ENCODE results near the gene IL17RD.
"Not testable (repeated sequence)": the region's sequence is repeated elsewhere in the genome, so short reads cannot be mapped to it uniquely, and the experiment has no call there.

The IL17RD gene

DNA sequence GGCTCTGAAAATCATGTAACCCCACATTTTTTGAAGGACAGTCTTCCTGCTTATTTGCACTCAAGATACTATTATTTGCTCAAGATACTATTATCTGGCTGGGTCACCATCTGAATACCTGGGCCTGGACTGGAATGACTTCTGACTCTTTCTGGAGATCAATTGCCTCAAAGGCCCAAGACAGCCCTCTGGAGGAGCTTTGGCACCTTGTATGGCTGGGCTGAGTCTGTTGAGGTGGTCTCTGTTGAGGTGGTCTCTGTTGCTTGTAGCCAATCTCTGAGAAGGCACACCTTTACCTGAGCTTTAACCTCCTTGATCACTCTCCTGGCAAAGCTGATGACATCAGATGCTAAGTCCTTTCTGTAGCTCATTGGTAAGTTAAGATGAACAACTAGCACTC is 71.7 kb downstream of the IL17RD start:
- no peak for ATAC-seq
- DNase-seq, result no peak

DNA sequence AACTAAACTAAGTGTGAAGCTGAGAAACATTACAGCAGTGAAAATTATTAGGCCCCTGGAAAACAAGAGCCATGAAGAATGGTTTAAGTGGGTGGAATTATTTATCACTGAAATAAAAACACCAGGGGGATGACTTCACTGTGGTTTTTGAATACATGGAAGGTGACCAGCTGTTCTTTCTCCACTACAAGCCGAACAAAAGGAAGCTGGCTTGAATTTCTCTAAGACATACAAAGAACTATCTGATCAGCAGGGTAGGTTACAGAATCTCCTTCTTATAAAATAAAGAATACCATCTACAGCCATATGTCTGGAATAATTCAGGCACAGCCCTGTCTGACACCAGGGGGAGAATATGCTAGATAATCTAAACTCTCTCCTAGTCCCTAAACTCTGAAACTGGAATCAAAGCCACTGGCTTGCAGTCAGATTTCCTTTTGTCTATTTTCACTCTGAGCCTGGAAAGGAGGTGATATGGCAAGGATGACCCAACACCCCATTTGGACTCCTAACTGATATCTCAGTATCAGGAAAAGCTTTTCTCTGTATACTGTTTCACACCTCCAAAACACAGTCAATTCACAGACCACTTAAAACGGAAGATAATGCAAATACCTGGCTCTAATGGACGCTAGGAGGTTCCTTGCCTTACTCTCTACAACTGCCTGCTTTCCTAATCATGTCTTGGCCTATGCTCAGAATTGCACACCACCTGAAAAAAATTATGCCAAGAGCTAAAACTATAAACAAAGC is 73.5 kb downstream of the IL17RD start:
- no peak for ATAC-seq

DNA sequence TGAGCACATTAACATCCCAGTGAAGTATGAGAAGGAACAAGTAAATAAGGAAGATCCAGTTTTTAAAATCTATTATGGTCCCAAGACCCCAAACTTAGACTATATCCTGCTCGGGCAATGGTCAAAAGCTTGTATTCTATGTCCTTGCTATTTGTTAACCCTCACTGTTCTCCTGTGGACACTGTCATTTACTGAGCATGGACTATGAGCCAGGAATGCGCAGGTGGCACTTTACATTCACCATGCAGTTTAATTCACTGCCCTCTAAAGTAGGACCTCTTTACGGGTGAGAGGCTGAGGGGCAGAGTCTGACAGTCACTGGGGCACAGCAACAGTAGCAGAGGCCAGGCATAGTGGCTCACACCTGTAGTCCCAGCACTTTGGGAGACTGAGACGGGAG is 76.1 kb downstream of the IL17RD start:
- DNase-seq (no peak), ATAC-seq (no peak)

More for the DNA sequence above, 73.5 kb downstream of the IL17RD start:
- no peak for DNase-seq

DNA sequence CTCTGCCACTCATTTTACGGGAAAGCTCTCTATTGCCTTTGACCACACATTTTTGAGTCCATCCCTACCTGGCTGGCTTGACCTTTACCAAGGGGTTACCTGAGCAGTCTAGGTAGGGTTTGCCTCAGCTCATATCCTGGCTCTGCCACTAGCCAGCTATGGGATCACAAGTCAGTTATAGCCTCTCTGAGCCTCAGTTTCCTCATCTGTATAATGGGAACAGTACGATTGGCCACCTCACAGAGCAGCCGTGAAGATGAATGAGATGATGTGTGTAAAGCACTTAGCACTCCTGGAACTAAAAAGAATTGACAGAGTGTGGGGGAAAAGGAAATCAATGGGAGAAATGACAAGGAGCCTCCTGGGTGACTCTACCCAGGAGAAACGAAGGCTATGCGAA is 76.7 kb downstream of the IL17RD start:
- no peak for ATAC-seq
- DNase-seq, result no peak

DNA sequence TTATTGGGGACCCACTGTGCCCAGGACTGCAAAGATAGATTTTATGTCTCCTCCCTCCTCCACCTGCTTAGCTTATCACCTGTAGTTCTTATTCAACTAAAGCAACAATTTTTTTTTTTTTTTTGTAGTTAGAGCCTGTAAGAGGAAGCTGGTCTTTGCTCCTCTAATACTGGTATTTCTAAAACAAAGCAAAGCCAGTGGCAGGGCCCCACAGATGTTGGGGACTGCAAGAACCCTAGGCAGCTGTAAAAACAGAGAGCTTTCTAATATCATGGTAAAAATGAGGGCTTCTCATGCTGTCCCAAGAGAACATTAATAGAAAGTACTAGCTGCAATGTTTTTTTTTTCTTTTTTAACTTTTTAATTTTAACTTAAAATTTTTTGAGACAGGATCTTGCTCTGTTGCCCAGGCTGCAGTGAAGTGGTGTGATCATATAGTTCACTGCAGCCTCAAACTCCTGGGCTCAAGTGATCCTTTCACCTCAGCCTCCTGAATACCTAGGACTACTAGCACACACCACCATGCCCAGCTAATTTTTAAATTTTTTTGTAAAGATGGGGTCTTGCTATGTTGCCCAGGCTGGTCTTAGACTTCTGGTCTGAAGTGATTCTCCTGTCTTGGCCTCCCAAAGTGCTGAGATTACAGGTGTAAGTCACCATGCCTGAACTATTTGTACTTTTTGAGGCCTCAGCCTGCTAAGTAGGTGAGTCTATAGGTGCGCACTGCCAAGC is 77.6 kb downstream of the IL17RD start:
- DNase-seq (no peak), ATAC-seq (no peak)

DNA sequence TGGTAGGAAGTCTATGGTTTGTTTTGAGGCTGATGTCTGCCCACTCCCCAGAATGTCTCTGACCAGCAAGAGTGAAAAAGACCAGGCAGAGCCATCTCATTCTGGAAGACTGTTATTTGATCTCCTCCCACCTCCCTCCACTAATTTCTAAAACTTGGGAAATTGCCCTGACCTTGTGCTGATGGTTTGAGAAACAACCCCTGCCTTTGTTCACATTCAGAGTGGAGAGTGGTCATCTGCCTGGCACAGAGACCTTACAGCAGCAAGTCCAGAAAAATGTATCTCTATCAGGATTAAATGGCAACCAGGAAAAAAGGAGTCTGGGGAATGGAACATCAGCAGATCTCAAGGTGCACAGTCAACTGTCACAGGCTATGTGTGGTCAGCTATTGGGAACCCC is 79.0 kb downstream of the IL17RD start:
- no peak for DNase-seq
- ATAC-seq, result no peak

DNA sequence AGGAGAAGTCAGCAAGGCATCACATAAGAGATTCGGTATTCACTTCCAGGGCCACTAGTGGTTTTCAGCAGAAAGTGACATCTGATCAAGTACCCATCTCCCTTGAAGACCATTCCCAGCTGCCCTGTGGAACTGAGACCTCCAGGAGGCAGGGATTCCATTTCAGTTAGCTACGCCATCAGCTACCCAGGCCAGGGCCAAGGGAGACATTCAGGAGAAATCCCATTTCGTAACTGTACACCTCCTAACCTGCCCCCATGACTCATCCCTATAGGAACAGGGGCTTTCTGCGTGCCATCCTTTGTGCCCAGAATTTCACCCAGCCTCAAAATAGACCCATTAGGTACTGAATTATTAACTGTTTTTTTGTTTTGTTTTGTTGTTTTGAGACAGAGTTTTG is 79.9 kb downstream of the IL17RD start:
- DNase-seq, result no peak
- no peak for ATAC-seq

DNA sequence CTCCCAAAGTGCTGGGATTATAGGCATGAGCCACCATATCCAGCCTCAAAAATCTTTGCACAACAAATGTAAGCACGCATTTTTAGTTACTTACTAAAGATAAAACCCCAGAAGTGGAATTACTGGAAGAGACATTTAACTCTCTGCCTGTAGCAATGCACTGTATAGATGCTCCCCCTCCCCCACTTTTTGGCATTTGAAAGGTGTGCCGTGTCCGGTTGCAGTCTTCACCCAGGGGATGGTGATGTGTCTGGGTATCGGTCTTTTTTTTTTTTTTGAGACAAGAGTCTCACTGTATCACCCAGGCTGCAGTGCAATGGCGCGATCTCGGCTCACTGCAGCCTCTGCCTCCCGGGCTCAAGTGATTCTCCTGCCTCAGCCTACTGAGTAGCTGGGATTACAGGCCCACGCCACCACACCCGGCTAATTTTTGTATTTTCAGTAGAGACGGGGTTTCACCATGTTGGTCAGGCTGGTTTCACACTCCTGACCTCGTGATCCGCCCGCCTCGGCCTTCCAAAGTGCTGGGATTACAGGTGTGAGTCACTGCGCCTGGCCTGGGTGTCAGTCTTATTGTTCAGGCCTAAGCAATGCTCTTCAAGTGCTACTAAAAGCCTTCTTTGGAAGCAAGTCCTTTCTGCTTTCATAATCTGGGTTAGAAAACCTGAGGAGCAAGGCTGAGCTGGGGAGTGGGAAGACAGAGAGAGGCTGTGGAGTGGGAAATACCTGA is 81.7 kb downstream of the IL17RD start:
- DNase-seq, ATAC-seq: not testable (repeated sequence)

DNA sequence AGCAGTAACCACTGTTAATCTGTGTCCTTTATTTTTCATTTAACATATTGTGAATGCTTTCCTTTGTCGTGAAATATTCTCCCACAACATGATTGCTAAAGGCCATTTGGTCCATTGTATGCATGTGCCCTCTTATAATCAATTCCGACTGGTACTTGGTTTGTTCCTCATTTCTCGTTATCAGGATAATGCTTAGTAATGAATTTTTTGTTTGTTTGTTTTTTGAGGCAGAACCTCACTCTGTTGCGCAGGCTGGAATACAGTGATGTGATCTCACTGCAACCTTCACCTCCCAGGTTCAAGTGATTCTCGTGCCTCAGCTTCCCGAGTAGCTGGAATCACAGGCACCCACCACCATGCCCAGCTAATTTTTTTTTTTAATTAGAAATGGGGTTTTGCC is 82.7 kb downstream of the IL17RD start:
- no peak for ATAC-seq
- no peak for DNase-seq

DNA sequence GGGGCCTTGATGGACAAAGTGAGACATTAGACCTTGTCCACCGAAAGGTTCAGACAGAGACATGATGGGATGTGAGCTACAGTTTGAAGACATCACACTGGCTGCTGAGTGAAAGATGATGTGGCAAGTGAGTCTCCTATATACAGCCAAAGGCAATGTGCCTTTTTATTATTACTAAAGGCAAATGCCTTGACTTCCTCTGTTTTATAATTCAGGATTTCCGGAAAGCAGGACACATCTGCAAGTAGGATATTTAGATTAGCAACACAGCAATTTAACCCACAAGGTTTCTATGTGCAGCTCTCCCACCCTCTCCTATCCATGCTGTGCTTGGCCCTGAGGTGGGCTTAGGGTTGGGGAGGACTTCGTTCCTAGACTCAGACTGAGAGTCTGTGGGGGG is 84.0 kb downstream of the IL17RD start:
- no peak for ATAC-seq
- DNase-seq, result no peak

DNA sequence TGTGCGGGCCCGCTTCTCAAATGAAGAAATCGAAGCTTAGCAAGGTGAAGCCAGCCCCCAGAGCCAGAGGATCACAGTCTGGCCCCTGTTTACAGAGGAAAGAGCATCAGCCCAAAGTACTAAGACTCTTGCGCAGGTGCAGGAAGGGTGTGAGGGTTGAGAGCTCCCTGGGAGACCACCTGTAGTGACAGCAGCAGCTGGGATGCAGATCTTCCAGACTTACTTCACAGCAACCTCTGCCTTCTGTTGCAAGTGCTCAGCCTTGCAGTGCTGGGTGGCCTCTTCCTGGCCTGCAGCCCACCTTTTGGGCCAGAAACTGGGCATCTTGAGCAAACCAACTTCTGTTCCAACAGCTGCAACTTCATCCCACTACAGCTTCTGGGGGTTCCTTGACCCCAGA is 85.0 kb downstream of the IL17RD start:
- ATAC-seq, result no peak
- DNase-seq, result no peak

DNA sequence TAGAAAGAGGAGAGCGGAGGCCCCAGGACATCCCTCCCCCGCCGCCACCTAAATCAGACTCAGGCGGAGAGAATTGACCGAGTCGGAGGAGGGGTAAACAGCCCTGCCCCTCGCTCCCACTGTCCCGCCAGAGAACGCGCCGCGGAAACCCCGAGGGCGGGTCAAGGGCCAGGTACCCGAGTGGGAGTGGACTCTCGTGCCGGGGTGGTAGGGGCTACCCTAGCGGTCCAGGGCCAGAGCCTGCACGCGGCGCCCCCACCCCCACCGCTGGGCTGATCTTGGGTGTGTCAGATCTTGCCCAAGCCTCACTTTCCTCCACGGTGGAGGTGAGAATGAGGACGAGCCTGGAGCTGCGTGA is 85.7 kb downstream of the IL17RD start:
- DNase-seq (no peak), ATAC-seq (no peak)

DNA sequence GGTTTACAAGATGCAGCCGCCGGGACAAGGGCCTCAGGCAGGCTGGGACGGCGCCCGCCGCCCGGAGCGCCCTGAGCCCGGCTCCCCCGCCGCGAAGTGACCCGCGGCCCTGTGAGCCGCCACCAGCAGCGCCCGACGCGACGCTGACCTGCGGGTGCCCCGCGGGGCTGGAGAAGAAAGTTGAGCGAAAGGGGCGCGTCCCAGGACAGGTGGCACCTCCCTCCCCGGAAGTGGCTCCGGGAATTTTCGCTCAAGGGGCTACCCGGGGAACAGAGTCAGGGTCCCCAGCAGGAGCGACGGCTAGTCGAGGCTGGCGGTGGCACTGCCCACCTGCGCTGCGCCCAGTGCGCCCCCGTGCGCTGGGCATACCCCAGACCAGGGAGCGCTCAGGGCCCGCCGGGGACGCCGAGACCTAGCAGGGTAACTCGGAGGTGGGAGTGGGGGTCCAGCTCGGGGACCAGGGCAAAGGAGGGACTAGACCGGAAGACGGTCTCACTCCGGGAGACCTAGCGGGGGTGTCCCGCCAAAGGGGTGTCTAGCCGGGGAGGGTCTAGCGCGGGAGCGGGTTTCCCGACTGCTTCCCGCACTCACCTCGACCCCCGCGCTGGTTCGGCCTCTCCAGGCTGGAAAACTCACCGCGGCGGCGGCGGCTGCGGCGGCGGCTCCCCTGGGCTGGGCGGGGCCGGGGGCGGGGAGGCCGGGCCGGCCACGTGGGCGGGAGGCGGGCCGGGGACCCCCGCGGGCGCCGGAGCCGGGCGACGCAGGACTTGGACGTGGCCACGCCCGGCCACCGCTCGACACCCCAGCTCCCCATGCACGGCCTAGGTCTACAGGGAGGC is 86.3 kb downstream of the IL17RD start:
- peak; percentile 26 for DNase-seq

DNA sequence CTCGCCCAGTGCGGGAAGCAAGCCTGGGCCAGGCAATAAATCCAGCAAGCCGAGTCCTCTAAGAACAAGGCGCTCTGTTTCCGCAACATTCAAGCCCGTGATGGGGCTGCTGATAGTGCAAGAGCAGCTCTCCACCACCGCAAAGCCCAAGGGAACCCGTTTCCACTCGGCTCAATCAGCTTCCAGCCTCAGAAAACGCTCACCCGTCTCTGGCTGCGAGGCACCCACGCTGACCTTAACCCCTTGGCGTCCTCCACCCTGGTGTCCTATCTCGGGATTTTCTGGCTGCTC is 86.9 kb downstream of the IL17RD start:
- peak; percentile 37 for DNase-seq
- no peak for ATAC-seq

More for the DNA sequence above, 86.3 kb downstream of the IL17RD start:
- ATAC-seq, result peak; percentile 42

DNA sequence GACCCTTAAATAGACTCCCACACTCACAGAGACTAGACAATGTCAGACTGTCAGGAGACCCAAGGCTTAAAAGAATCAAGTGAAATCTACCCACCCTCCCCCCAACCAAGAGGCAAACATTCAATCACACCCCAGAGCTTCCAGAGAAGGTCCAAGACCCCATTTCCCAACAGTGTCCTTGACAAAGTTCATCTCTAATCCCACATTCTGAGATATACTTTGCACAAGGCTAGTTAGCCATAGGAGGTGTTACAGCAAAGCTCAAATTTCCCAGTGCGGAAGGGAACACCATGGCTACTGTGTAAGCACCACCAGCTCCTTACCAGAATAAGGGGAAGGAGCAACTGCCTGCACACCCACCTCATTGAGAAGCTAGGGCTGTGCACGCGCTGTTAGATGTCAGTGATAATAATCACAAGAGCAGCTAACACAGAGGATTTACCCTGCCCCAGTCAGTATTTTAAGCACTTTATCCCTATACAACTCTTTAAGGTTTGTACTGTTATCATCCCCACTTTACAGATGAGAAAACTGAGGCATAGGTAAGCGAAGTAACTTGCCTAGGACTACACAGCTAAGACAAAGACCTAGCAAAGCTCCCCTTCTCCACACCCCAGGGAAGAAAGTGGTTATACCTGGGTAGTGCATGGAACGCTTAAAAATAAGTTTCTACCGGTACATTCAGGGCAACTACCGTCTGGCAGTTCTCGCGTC is 87.4 kb downstream of the IL17RD start:
- DNase-seq (no peak), ATAC-seq (peak; percentile 6)

DNA sequence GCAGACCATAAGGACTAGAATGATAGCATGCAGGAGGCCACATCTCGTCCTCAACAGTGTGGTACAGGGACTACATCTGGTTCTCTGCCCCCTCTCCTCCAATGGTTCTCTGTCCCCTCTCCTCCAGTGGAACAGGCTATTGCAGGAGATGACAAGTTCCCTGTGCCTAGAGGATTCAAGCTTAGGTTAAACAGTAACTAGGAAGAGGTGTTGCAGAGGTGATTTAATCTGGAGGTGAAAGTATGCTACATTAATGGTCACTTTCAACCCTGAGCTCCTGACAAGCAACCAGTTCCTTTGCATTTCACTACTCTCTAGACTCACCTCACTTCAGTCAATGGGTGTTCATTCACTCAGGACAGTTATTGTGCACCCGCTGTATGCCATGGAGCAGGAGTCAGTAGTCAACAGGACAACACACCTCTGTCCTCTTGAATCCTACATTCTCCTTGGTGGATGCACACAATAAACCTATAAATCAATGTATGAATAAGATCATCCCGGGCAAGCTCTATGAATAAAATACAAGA is 88.7 kb downstream of the IL17RD start:
- ATAC-seq (no peak), DNase-seq (no peak)

DNA sequence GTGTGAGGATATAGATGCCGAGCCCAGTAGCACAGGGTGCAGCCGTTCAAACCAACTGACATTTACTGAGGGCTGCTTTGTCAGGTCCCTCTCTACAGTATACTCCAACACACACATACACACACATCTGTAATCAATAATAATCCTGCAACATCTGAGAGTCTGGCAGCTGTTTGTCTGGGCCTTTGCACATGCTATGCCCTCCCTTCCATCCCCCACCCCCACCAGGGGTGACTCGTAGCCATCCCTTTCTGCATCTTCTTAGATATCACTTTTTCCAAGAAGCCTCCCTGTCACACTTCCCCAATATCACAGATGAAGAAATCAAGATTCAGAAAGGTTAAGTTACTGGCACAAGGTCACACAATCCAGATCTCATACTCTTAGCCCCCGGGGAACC is 91.0 kb downstream of the IL17RD start:
- no peak for ATAC-seq
- DNase-seq, result no peak

DNA sequence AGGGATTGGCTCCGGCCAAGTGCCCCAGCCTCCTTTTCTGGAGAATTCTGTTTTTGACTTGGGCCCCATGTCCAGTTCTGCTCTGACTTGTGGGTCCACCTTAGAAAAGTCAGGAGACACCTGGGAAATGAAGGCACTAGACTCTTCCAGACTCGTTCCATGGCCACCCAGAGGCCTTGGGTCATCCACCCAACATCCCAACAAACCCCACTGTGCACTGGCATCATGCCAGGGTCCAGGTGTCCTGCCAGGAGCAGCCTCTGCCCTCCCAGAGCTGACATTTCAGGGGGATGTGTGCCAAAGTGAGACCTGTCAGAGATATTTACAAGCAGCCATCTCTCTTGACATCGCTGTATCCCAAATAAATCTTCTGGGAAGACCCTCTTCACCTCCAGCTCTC is 91.5 kb downstream of the IL17RD start:
- DNase-seq (no peak), ATAC-seq (no peak)

DNA sequence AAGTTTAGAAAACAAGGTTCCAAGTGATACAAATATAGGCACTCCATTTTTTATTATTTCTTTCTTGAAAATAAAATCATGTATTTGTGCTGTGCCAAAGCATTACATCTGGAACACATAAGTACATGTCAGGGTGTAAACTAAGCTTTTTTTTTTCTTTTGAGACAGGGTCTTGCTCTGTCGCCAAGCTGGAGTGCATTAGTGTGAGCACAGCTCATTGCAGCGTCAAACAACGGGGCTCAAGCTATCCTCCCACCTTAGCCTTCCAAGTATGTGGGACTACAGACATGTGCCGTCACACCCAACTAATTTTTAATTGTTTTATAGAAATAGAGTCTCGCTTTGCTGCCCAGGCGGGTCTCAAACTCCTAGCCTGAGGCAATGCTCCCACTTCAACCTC is 95.7 kb downstream of the IL17RD start:
- ATAC-seq (no peak), DNase-seq (no peak)

DNA sequence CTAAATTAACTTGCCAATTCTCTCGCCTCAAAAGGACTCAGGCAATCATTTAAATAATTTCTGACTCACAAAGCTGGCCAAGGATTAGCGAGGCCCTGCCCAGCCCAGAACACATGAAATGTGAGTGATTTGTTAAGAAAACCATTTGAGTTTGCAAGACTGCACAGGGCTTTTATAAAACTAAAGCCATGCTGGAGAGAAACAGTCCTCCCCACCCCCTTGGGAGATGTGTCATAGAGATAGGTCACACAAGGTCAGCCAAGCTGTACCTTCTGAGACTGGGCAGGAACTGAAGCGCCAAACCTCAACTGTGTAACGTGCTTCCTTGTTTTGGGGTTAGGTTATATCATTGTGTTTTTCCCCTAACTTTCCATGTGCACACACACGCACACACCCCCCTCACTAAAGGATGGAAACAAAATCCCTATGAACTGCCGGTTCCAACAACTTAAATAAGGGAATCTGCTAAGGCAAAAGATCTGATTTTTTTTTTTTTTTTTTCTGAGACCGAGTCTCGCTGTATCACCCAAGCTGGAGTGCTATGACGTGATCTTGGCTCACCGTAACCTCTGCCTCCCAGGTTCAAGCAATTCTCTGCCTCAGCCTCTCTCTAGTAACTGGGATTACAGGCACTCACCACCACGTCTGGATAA is 96.6 kb downstream of the IL17RD start:
- DNase-seq, result peak; percentile 23

DNA sequence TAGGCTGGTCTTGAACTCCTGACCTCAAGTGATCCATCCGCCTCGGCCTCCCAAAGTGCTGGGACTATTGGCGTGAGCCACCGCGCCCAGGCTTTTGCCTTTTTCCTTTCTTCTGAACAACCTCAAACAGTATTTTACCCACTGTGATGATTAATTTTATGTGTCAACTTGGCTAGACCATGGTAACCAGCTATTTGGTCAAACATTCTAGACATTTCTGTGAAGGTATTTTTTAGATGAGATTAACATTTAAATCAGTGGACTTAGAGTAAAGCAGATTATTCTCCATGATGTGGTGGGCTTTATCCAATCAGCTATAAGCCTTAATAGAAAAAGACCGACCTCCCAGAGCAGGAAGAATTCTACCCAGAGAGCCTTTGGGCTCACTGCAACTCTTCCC is 98.7 kb downstream of the IL17RD start:
- ATAC-seq (no peak), DNase-seq (no peak)

More for the DNA sequence above, 96.6 kb downstream of the IL17RD start:
- ATAC-seq, result peak; percentile 93
